Right cardiac atrium (tissue), 5 donors: ENCODE data around the gene MTG1. TPM values are rescaled to one million over a fixed set of nuclear protein-coding genes. Genes with fewer than 3 reads are reported as not detected.

Source experiments
- ATAC-seq, 2 donors: fragments of 200-7000 bp; cut with Tn5 transposase; one replicate each; pipeline versions ENCODE4 v1.8.0 to v1.9.1; 2020; ENCODE audit warnings: moderate library complexity in 2 of 2, mild to moderate bottlenecking in 1 of 2
- DNase-seq, 3 donors: peaks; one replicate each; pipeline ENCODE4 v3.0.0-alpha.2; 2020
- H3K27ac ChIP-seq: one replicate; pipeline ENCODE4 v1.5.1; 2013; ENCODE audit warnings: mild to moderate bottlenecking, low read length, control low read depth, moderate library complexity
- H3K27me3 ChIP-seq: one replicate; pipeline ENCODE4 v1.6.1; 2013; ENCODE audit not compliant: control insufficient read depth, insufficient read depth
- H3K4me1 ChIP-seq: one replicate; pipeline ENCODE4 v1.6.1; 2013; ENCODE audit warnings: low read length; ENCODE audit not compliant: control insufficient read depth, insufficient read depth
- H3K4me3 ChIP-seq: one replicate; pipeline ENCODE4 v1.5.1; 2013; ENCODE audit warnings: low read length, control low read depth
- H3K9me3 ChIP-seq: one replicate; pipeline ENCODE4 v1.6.1; 2013; ENCODE audit warnings: low read length; ENCODE audit not compliant: control insufficient read depth
- WGBS: extraction: QIAGEN DNeasy Blood & Tissue Kit; methylation state at CpG from one replicate; pipeline ENCODE4 v1.1.7; 2013; 5-methylcytosine and 5-hydroxymethylcytosine counted together
- intact Hi-C, 4 donors: fragments of 100-400 bp; cut with DNase I; formaldehyde crosslinking; loops; one replicate each; pipeline versions ENCODE4 v1.11.0 to v1.14.0; 2022 to 2023
- polyA plus RNA-seq: library from polyadenylated mRNA; stranded (reverse); fragments of 200-250 nt; gene quantifications from one replicate; pipeline ENCODE4 v1.2.3, GENCODE V29; 2013
- total RNA-seq, 4 donors: library from RNA; stranded (reverse); fragmentation: NEBNext Ultra II Directional; extraction: Animal tissue kit (Norgen Biotek cat#: 25700); gene quantifications; one replicate each; pipeline ENCODE4 v1.2.1, GENCODE V29; 2021
- donor health status: healthy with polysubstance abuse.
- donor health status: DM: no; HTN: yes; CAD: no.
- donor health status: DM: no; HTN: no; CAD: no.
- donor health status: DM: no; HTN: yes; CAD: no; lungs with severe emphysema.
- donor health status: DM: yes; HTN: yes; CAD: no.

The MTG1 gene
- total and polyA plus RNA-seq, 5 donors: 17.2 to 25.3 (median 21.4) TPM

- ATAC-seq (no peak), DNase-seq (peak in 2 of 3 donors; percentile 46 to 49)
- Histone ChIP-seq H3K4me3 (no peak overlapping the region), H3K27ac (no peak overlapping the region), H3K4me1 (no peaks in the 10 kb centered on the region), H3K9me3 (no peaks in the 10 kb centered on the region), H3K27me3 (no peaks in the 10 kb centered on the region)
- WGBS: 74% methylated on average over 16 of the region's 16 CpGs
- intact Hi-C loops: no loop called here
Observed at GRCh38 chr10:133353202-133353959, 40.6 kb upstream of the MTG1 start.

DNA sequence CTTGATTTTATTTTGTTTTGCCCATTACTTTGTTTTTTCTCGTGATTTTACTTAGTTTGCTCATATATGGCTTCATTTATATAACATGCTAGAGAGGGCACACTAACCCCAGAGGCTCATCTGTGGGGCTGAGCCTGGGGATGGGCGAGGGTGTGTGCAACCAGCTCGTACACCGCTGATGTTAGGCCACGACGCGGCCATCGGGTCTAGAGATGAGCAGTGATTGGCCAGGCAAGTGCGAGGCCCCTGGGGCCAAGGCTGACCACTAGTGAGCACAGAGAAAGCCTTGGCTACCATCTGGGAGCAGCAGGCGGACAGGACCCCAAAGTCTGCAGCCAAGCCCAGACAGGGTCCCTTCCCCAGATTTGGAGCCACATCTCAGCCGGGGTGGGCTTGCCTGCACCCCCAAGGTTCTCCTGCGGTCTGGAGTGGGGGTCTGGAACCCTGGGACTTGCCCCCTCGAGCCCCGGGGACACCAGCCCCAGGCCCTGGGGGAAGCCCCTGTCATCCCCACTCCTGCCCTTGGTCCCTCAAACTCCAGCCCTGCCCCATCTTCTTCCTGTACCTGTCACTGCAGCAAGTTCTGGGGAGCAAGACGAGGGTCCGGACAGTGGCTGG lies 39.9 kb upstream of the MTG1 start:
- DNase-seq: peak in 1 of 3 donors; percentile 44
- Histone ChIP-seq H3K9me3 (no peaks in the 10 kb centered on the region), H3K27ac (no peak overlapping the region), H3K4me3 (no peak overlapping the region), H3K27me3 (no peaks in the 10 kb centered on the region), H3K4me1 (no peaks in the 10 kb centered on the region)
- intact Hi-C loops: no loop called here
- no peak for ATAC-seq
- 83% methylated on average over 16 of the region's 16 CpGs for WGBS

GRCh38 chr10:133354672-133355240 lies 39.2 kb upstream of the MTG1 start:
- Histone ChIP-seq H3K9me3 (no peaks in the 10 kb centered on the region), H3K4me3 (no peak overlapping the region), H3K27ac (no peak overlapping the region), H3K4me1 (no peaks in the 10 kb centered on the region), H3K27me3 (no peaks in the 10 kb centered on the region)
- 92% methylated on average over 14 of the region's 14 CpGs for WGBS
- DNase-seq (peak in 2 of 3 donors; percentile 41 to 43), ATAC-seq (no peak)
- intact Hi-C loops: no loop called here

- Histone ChIP-seq H3K4me1 (no peaks in the 10 kb centered on the region), H3K9me3 (no peaks in the 10 kb centered on the region), H3K4me3 (no peak overlapping the region), H3K27ac (no peak overlapping the region), H3K27me3 (no peaks in the 10 kb centered on the region)
- WGBS: 95% methylated on average over 6 of the region's 6 CpGs
- ATAC-seq: no peak
- intact Hi-C loops: no loop called here
- DNase-seq: peak in 2 of 3 donors; percentile 40
Observed at GRCh38 chr10:133355266-133355665, 38.7 kb upstream of the MTG1 start.

DNA sequence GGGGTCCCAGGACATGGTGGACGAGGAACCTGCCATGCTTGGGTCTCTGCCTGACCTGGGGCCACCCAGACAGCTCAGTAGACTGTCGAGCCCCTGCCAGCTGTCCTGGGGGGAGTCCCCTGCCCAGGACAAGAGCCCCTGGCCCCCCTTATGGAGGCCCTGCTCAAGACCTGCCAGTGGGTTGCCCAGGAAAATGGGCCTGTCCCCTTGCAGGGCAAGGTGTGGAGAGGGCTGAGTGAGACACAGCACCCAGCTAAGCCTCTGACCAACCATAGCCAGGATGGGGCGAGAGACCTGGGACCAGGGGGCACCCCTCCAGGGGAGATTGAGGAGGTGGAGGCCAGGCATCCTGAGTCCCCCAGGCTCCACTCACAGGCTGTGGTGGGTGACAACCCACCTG lies 38.0 kb upstream of the MTG1 start:
- WGBS: 93% methylated on average over 3 of the region's 3 CpGs
- DNase-seq: peak in 2 of 3 donors; percentile 40
- no peak for ATAC-seq

DNA sequence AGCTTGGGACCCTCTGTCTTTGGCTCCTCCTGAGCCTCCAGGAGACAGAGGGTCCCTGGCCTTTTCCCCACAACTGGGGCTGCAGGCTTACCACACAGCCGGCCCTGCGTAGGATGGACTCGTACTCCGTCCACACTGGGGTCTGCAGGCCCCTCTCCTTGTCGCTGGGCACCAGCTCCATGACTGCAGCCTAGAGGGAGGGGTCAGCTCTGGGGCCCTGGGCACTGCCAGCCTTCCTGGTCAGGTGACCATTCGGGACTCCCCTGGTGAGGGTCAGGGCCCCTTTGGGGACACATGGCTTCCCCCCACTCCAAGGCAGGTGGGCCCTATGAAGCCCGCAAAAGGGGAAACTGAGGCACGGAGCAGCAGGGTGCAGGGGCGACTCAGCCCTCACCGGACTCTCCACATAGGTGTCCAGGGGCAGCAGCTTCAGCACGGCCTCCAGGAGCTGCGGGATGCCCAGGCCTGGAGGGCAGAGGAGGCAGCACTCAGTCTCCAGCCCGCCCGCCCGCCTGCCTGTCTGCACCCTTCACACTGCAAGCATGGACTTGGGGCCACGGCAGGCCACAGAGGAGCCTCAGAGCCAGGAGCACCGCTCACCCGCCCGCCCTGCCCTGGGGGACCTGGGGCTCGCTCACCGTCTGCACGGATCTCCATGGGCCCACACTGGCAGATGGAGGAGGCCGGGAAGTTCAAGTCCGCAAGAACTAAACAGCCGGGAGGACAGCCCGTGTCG lies 37.2 kb upstream of the MTG1 start:
- ATAC-seq (no peak), DNase-seq (peak in 1 of 3 donors; percentile 59)
- H3K4me1 ChIP-seq: no peaks in the 10 kb centered on the region
- H3K27ac ChIP-seq: no peak overlapping the region
- intact Hi-C loops: no loop called here
- H3K4me3 ChIP-seq: peak overlapping the region; percentile 62
- WGBS: 51% methylated on average over 27 of the region's 27 CpGs
- H3K27me3 ChIP-seq: no peaks in the 10 kb centered on the region
- no peaks in the 10 kb centered on the region for H3K9me3 ChIP-seq

More for the DNA sequence above, 38.0 kb upstream of the MTG1 start:
- intact Hi-C loops: no loop called here
- Histone ChIP-seq H3K4me3 (no peak overlapping the region), H3K4me1 (no peaks in the 10 kb centered on the region), H3K27ac (no peak overlapping the region), H3K9me3 (no peaks in the 10 kb centered on the region), H3K27me3 (no peaks in the 10 kb centered on the region)

GRCh38 chr10:133357285-133358161 lies 36.4 kb upstream of the MTG1 start, which contains the start of gene FUOM:
TSS of gene FUOM (minus strand) at chr10:133358019. CDS start at chr10:133358007, 12 bp downstream.
- WGBS: 2% methylated on average over 83 of the region's 83 CpGs
- H3K9me3 ChIP-seq: no peaks in the 10 kb centered on the region
- peak; percentile 82 to 86 for ATAC-seq
- peak within 1 kb of the TSS; percentile 62 for H3K4me3 ChIP-seq
- H3K27me3 ChIP-seq: no peaks in the 10 kb centered on the region
- intact Hi-C loops: no loop called here
- DNase-seq: peak; percentile 70 to 89 (median 86)
- peak within 1 kb of the TSS; percentile 36 for H3K27ac ChIP-seq
- no peaks in the 10 kb centered on the region for H3K4me1 ChIP-seq

- H3K4me1 ChIP-seq: no peaks in the 10 kb centered on the region
- no peak overlapping the region for H3K4me3 ChIP-seq
- H3K27ac ChIP-seq: no peak overlapping the region
- H3K9me3 ChIP-seq: no peaks in the 10 kb centered on the region
- H3K27me3 ChIP-seq: no peaks in the 10 kb centered on the region
- peak; percentile 55 to 85 (median 79) for DNase-seq
- ATAC-seq: peak; percentile 2 to 18
- intact Hi-C loops: no loop called here
- 76% methylated on average over 41 of the region's 41 CpGs for WGBS
Observed at GRCh38 chr10:133358162-133358924, 35.6 kb upstream of the MTG1 start.

DNA sequence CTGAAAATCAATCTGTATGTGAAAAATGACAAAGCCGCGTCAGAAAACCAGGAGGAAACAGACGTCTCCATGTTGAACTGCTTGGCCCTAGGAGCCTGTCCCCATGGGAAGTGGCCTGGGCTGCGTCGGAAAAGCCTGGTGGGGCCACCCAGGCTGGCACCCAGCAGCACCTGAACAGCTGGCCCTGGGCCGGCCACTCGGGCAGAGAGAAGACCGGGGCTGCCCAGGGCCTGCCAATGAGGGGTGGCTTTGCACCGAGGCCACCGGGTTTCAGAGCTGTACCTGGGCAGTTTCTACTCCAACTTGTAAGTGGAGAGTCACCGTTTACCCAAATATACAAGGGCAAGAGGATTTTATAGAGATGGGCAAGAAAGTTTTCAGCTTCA lies 35.0 kb upstream of the MTG1 start:
- ATAC-seq (no peak), DNase-seq (no peak)
- H3K4me3 ChIP-seq: no peak overlapping the region
- H3K27me3 ChIP-seq: no peaks in the 10 kb centered on the region
- no peaks in the 10 kb centered on the region for H3K4me1 ChIP-seq
- no peaks in the 10 kb centered on the region for H3K9me3 ChIP-seq
- no peak overlapping the region for H3K27ac ChIP-seq
- intact Hi-C loops: no loop called here
- WGBS: 77% methylated on average over 11 of the region's 11 CpGs

GRCh38 chr10:133359554-133359971 lies 34.4 kb upstream of the MTG1 start:
- ATAC-seq (no peak), DNase-seq (peak in 1 of 3 donors; percentile 63)
- no peaks in the 10 kb centered on the region for H3K27me3 ChIP-seq
- no peaks in the 10 kb centered on the region for H3K9me3 ChIP-seq
- H3K27ac ChIP-seq: no peak overlapping the region
- intact Hi-C loops: no loop called here
- WGBS: 36% methylated on average over 6 of the region's 6 CpGs
- H3K4me1 ChIP-seq: no peaks in the 10 kb centered on the region
- no peak overlapping the region for H3K4me3 ChIP-seq
